Breast epithelium (tissue), 3 donors: ENCODE results near the gene RAB3A.

Experiments
- CTCF ChIP-seq, 3 donors: fragments of 450-650 bp; IDR thresholded peaks; one replicate each; pipeline ENCODE4 v1.5.1; 2016 to 2017; ENCODE audit warnings: antibody characterized with exemption in 3 of 3, mild to moderate bottlenecking in 3 of 3, moderate library complexity in 3 of 3
- POLR2AphosphoS5 ChIP-seq, 3 donors: sonication (generic); formaldehyde crosslinking; IDR thresholded peaks; one replicate each; pipeline ENCODE4 v1.6.1; 2017; ENCODE audit warnings: antibody characterized with exemption in 3 of 3

- no peak for TF ChIP-seq POLR2AphosphoS5 (IDR thresholded peaks at IDR 0.05)
- TF ChIP-seq CTCF (IDR thresholded peaks at IDR 0.05): no peak
Measured at GRCh38 chr19:18196511-18196845, 7.4 kb downstream of the RAB3A start.
